ENCODE data around the gene RHBDL2. TPM values are rescaled to one million over a fixed set of nuclear protein-coding genes. Genes with fewer than 3 reads are reported as not detected.

The RHBDL2 gene
- total and polyA plus RNA-seq, 3 experiments from 2014 or later: not detected

- Mint-ChIP-seq H3K4me3 (no peak overlapping the region), H3K27me3 (peaks cover 0 to 3% of the 10 kb centered on the region in 2 donors), H3K4me1 (no peaks in the 10 kb centered on the region), H3K36me3 (no peaks in the 10 kb centered on the region), H3K9me3 (no peaks in the 10 kb centered on the region), H3K27ac (no peak overlapping the region)
- Histone ChIP-seq H3K4me3 (ENCODE audit: low read length) (no peak overlapping the region), H3K4me1 (ENCODE audit: insufficient read depth, low read length) (no peaks in the 10 kb centered on the region), H3K27me3 (ENCODE audit: insufficient read depth, low read length, poor library complexity, severe bottlenecking) (no peaks in the 10 kb centered on the region), H3K9me3 (ENCODE audit: low read length) (no peaks in the 10 kb centered on the region), H3K36me3 (ENCODE audit: insufficient read depth, low read length) (no peaks in the 10 kb centered on the region), H3K27ac (ENCODE audit: low read depth, low read length) (no peak overlapping the region)
- no peak for DNase-seq
- ChIA-PET POLR2A (no interaction called here), CTCF (no interaction called here)
These were observed 52.0 kb downstream of the RHBDL2 start for GRCh38 chr1:38889589-38889988.

- H3K4me1 Mint-ChIP-seq: no peaks in the 10 kb centered on the region
- no peak for DNase-seq
- no peaks in the 10 kb centered on the region for H3K4me1 ChIP-seq (ENCODE audit: insufficient read depth, low read length)
- H3K9me3 ChIP-seq (ENCODE audit: low read length): no peaks in the 10 kb centered on the region
- H3K27me3 Mint-ChIP-seq: peaks cover 0 to 3% of the 10 kb centered on the region in 2 donors
- POLR2A ChIA-PET: no interaction called here
- CTCF ChIA-PET: no interaction called here
- H3K4me3 Mint-ChIP-seq: no peak overlapping the region
- H3K36me3 Mint-ChIP-seq: no peaks in the 10 kb centered on the region
- no peaks in the 10 kb centered on the region for H3K27me3 ChIP-seq (ENCODE audit: insufficient read depth, low read length, poor library complexity, severe bottlenecking)
- peak overlapping the region in 1 of 8 donors; percentile 15 for H3K27ac Mint-ChIP-seq
- H3K36me3 ChIP-seq (ENCODE audit: insufficient read depth, low read length): no peaks in the 10 kb centered on the region
- H3K27ac ChIP-seq (ENCODE audit: low read depth, low read length): no peak overlapping the region
- H3K9me3 Mint-ChIP-seq: no peaks in the 10 kb centered on the region
- H3K4me3 ChIP-seq (ENCODE audit: low read length): no peak overlapping the region
These were observed 53.0 kb downstream of the RHBDL2 start for GRCh38 chr1:38888423-38889333.

GRCh38 chr1:38885092-38885491 lies 56.5 kb downstream of the RHBDL2 start:
- ChIA-PET POLR2A (no interaction called here), CTCF (no interaction called here)
- no peak for DNase-seq
- Histone ChIP-seq H3K27me3 (ENCODE audit: insufficient read depth, low read length, poor library complexity, severe bottlenecking) (no peaks in the 10 kb centered on the region), H3K9me3 (ENCODE audit: low read length) (no peaks in the 10 kb centered on the region), H3K27ac (ENCODE audit: low read depth, low read length) (no peak overlapping the region), H3K4me3 (ENCODE audit: low read length) (no peak overlapping the region), H3K4me1 (ENCODE audit: insufficient read depth, low read length) (no peaks in the 10 kb centered on the region), H3K36me3 (ENCODE audit: insufficient read depth, low read length) (no peaks in the 10 kb centered on the region)
- Mint-ChIP-seq H3K27ac (no peak overlapping the region), H3K4me1 (no peaks in the 10 kb centered on the region), H3K27me3 (no peaks in the 10 kb centered on the region), H3K36me3 (no peaks in the 10 kb centered on the region), H3K9me3 (no peaks in the 10 kb centered on the region), H3K4me3 (no peak overlapping the region)

GRCh38 chr1:38881487-38881886 lies 60.1 kb downstream of the RHBDL2 start, which contains the start of gene GJA9:
Gene GJA9 (minus strand): TSS chr1:38881587. CDS start chr1:38876098, 5,489 bp downstream.
- Mint-ChIP-seq H3K27me3 (no peaks in the 10 kb centered on the region), H3K9me3 (no peaks in the 10 kb centered on the region), H3K36me3 (no peaks in the 10 kb centered on the region), H3K4me3 (no peak within 1 kb of the TSS), H3K27ac (no peak within 1 kb of the TSS), H3K4me1 (no peaks in the 10 kb centered on the region)
- Histone ChIP-seq H3K4me1 (ENCODE audit: insufficient read depth, low read length) (no peaks in the 10 kb centered on the region), H3K36me3 (ENCODE audit: insufficient read depth, low read length) (no peaks in the 10 kb centered on the region), H3K9me3 (ENCODE audit: low read length) (no peaks in the 10 kb centered on the region), H3K27me3 (ENCODE audit: insufficient read depth, low read length, poor library complexity, severe bottlenecking) (no peaks in the 10 kb centered on the region), H3K27ac (ENCODE audit: low read depth, low read length) (no peak within 1 kb of the TSS), H3K4me3 (ENCODE audit: low read length) (no peak within 1 kb of the TSS)
- CTCF ChIA-PET: interaction anchor here (1.5 kb wide), 1 partner anchor 15 kb away, joined by 3 read pairs; no protein-coding TSS in a partner anchor
- no peak for DNase-seq
- POLR2A ChIA-PET: no interaction called here

- Histone ChIP-seq H3K27ac (ENCODE audit: low read depth, low read length) (no peak overlapping the region), H3K4me1 (ENCODE audit: insufficient read depth, low read length) (peaks cover 17% of the 10 kb centered on the region), H3K27me3 (ENCODE audit: insufficient read depth, low read length, poor library complexity, severe bottlenecking) (no peaks in the 10 kb centered on the region), H3K4me3 (ENCODE audit: low read length) (no peak overlapping the region), H3K9me3 (ENCODE audit: low read length) (no peaks in the 10 kb centered on the region), H3K36me3 (ENCODE audit: insufficient read depth, low read length) (no peaks in the 10 kb centered on the region)
- Mint-ChIP-seq H3K27ac (peak overlapping the region in 2 of 8 donors; percentile 4 to 39), H3K36me3 (peaks cover 0 to 4% (median 0%) of the 10 kb centered on the region in 3 donors), H3K9me3 (no peaks in the 10 kb centered on the region), H3K4me3 (peak overlapping the region in 2 of 7 donors; percentile 57 to 63), H3K4me1 (peaks cover 21 to 32% (median 28%) of the 10 kb centered on the region in 3 donors), H3K27me3 (no peaks in the 10 kb centered on the region)
- ChIA-PET CTCF (no interaction called here), POLR2A (no interaction called here)
- DNase-seq: no peak
These were observed 65.8 kb downstream of the RHBDL2 start for GRCh38 chr1:38875811-38876210.

- POLR2A ChIA-PET: interaction anchor here (1.1 kb wide), 1 partner anchor 117 kb away, joined by 3 read pairs; the partner anchor contains the start of gene AKIRIN1
- Mint-ChIP-seq H3K4me1 (peaks cover 25 to 37% (median 32%) of the 10 kb centered on the region in 3 donors), H3K4me3 (peak within 1 kb of the TSS; percentile 89 to 96 (median 93)), H3K27me3 (no peaks in the 10 kb centered on the region), H3K27ac (peak within 1 kb of the TSS; percentile 85 to 96 (median 94)), H3K36me3 (peaks cover 0 to 9% (median 0%) of the 10 kb centered on the region in 3 donors), H3K9me3 (no peaks in the 10 kb centered on the region)
- CTCF ChIA-PET: interaction anchor here (1.7 to 1.9 kb wide), 2 partner anchors 17 to 217 kb away, joined by 4 to 6 read pairs; no protein-coding TSS in a partner anchor
- Histone ChIP-seq H3K4me1 (ENCODE audit: insufficient read depth, low read length) (peaks cover 17% of the 10 kb centered on the region), H3K27me3 (ENCODE audit: insufficient read depth, low read length, poor library complexity, severe bottlenecking) (no peaks in the 10 kb centered on the region), H3K27ac (ENCODE audit: low read depth, low read length) (peak within 1 kb of the TSS; percentile 69), H3K9me3 (ENCODE audit: low read length) (no peaks in the 10 kb centered on the region), H3K4me3 (ENCODE audit: low read length) (peak within 1 kb of the TSS; percentile 89), H3K36me3 (ENCODE audit: insufficient read depth, low read length) (no peaks in the 10 kb centered on the region)
- peak; percentile 94 to 98 (median 98) for DNase-seq
These were observed 68.3 kb downstream of the RHBDL2 start, which contains the start of gene MYCBP for GRCh38 chr1:38873027-38873969. Gene MYCBP (minus strand): TSS chr1:38873348. CDS start chr1:38873305, 43 bp downstream.

GRCh38 chr1:38872401-38873026 lies 69.1 kb downstream of the RHBDL2 start:
- ChIA-PET POLR2A (interaction anchor here (1.1 kb wide), 1 partner anchor 118 kb away, joined by 3 read pairs; the partner anchor contains the start of gene AKIRIN1), CTCF (interaction anchor here (1.0 to 1.9 kb wide), 3 partner anchors 16 to 218 kb away, joined by 3 to 6 read pairs (median 4); no protein-coding TSS in a partner anchor)
- Histone ChIP-seq H3K4me3 (ENCODE audit: low read length) (peak overlapping the region; percentile 89), H3K4me1 (ENCODE audit: insufficient read depth, low read length) (peaks cover 17% of the 10 kb centered on the region), H3K9me3 (ENCODE audit: low read length) (no peaks in the 10 kb centered on the region), H3K27ac (ENCODE audit: low read depth, low read length) (peak overlapping the region; percentile 69), H3K36me3 (ENCODE audit: insufficient read depth, low read length) (no peaks in the 10 kb centered on the region), H3K27me3 (ENCODE audit: insufficient read depth, low read length, poor library complexity, severe bottlenecking) (no peaks in the 10 kb centered on the region)
- peaks cover 0 to 16% (median 4%) of the 10 kb centered on the region in 3 donors for H3K36me3 Mint-ChIP-seq
- no peaks in the 10 kb centered on the region for H3K27me3 Mint-ChIP-seq
- DNase-seq: peak; percentile 7 to 51 (median 12)
- no peaks in the 10 kb centered on the region for H3K9me3 Mint-ChIP-seq
- peak overlapping the region; percentile 89 to 96 (median 93) for H3K4me3 Mint-ChIP-seq
- H3K27ac Mint-ChIP-seq: peak overlapping the region; percentile 83 to 96 (median 92)
- H3K4me1 Mint-ChIP-seq: peaks cover 29 to 44% (median 38%) of the 10 kb centered on the region in 3 donors
